Endodermal cell (in vitro differentiated cells): ENCODE measurements around the gene DIPK1B. TPM values are rescaled to one million over a fixed set of nuclear protein-coding genes. Genes with fewer than 3 reads are reported as not detected.
A peak's percentile ranks its signal among the peaks of the same experiment; 100 is the strongest.

Experiments
- DNase-seq: peaks from one replicate; pipeline ENCODE4 v3.0.0-alpha.2; 2017
- H3K27ac ChIP-seq: 2 replicates; pipeline ENCODE4 v1.5.1; 2013; ENCODE audit warnings: mild to moderate bottlenecking, low read depth, low read length, moderate library complexity
- H3K27me3 ChIP-seq: 2 replicates; pipeline ENCODE4 v1.6.1; 2013; ENCODE audit warnings: mild to moderate bottlenecking, low read length, moderate library complexity; ENCODE audit not compliant: insufficient read depth, control insufficient read depth, poor library complexity, severe bottlenecking
- H3K36me3 ChIP-seq: 2 replicates; pipeline ENCODE4 v1.7.0; 2013; ENCODE audit warnings: mild to moderate bottlenecking, low read length, moderate library complexity; ENCODE audit not compliant: control insufficient read depth, insufficient read depth
- H3K4me1 ChIP-seq: one replicate; pipeline ENCODE4 v1.7.0; 2013; ENCODE audit warnings: low read length; ENCODE audit not compliant: control insufficient read depth, insufficient read depth
- H3K4me3 ChIP-seq: 2 replicates; pipeline ENCODE4 v1.5.1; 2013; ENCODE audit warnings: mild to moderate bottlenecking, low read length, moderate library complexity
- H3K9ac ChIP-seq: 2 replicates; pipeline ENCODE4 v1.6.1; 2013; ENCODE audit warnings: mild to moderate bottlenecking, low read length, moderate library complexity; ENCODE audit not compliant: poor library complexity, severe bottlenecking; ENCODE audit errors: extremely low read depth
- H3K9me3 ChIP-seq: 2 replicates; pipeline ENCODE4 v1.6.1; 2013; ENCODE audit warnings: mild to moderate bottlenecking, low read length, moderate library complexity; ENCODE audit not compliant: control insufficient read depth
- H3K27ac Mint-ChIP-seq: 2 replicates; pipeline ENCODE4 v1.8.0; 2020; ENCODE audit warnings: mixed read lengths
- H3K27me3 Mint-ChIP-seq: 2 replicates; pipeline ENCODE4 v1.8.0; 2021; ENCODE audit warnings: mild to moderate bottlenecking, mixed read lengths; ENCODE audit not compliant: insufficient read depth
- H3K36me3 Mint-ChIP-seq: 2 replicates; pipeline ENCODE4 v1.8.0; 2020; ENCODE audit warnings: low read depth, mixed read lengths
- H3K4me1 Mint-ChIP-seq: 2 replicates; pipeline ENCODE4 v1.8.0; 2020; ENCODE audit warnings: mixed read lengths
- H3K4me3 Mint-ChIP-seq: 2 replicates; pipeline ENCODE4 v1.8.0; 2020; ENCODE audit warnings: mild to moderate bottlenecking, moderate library complexity, mixed read lengths
- H3K9me3 Mint-ChIP-seq: 2 replicates; pipeline ENCODE4 v1.8.0; 2020; ENCODE audit warnings: mild to moderate bottlenecking, mixed read lengths
- WGBS, 2 experiments: methylation state at CpG; one replicate each; pipeline versions ENCODE4 v1.1.5 to v1.1.7; 2013; ENCODE audit warnings: missing lambda C conversion rate in 2 of 2, mixed read lengths in 1 of 2; ENCODE audit not compliant: insufficient coverage in 1 of 2, insufficient read length in 1 of 2; 5-methylcytosine and 5-hydroxymethylcytosine counted together
- total RNA-seq, 2 donors: library from RNA; stranded (reverse); fragmentation: NEBNext Ultra II Directional in 1 of 2; extraction: Animal tissue kit (Norgen Biotek cat#: 25700) in 1 of 2; gene quantifications; 2 replicates in 1 of 2; 3 replicates in 1 of 2; pipeline ENCODE4 v1.2.1, GENCODE V29; 2021
- TF ChIP-seq, protein P1 (sequence below): fragments of 200-600 bp; sonication (generic); conservative IDR thresholded peaks from 2 replicates; pipeline ENCODE4 v1.5.0; 2021; ENCODE audit warnings: antibody characterized with exemption, mild to moderate bottlenecking

DIPK1B gene
- total RNA-seq, 2 donors from 2014 or later, result 35.1 to 45.4 TPM

DNA sequence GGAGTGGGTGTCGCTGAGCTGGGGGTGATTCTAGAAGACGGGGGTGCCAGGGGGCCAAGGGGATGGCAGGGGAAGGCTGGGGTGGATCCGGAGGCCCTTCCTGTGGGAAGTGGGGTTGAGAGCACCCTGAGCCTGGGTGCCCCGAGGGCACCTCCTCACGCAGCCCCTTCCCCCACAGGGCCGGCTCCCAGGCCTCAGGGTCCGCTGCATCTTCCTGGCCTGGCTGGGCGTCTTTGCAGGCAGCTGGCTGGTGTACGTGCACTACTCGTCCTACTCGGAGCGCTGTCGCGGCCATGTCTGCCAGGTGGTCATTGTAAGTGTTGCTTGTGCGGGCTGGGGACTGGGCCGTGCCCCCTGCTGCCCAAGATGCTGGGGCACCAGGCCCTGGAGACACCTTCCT lies 5.0 kb downstream of the DIPK1B start:
- Histone ChIP-seq H3K4me1 (no peaks in the 10 kb centered on the region), H3K9me3 (no peaks in the 10 kb centered on the region), H3K36me3 (no peaks in the 10 kb centered on the region), H3K27ac (no peak overlapping the region), H3K9ac (no peak overlapping the region), H3K27me3 (no peaks in the 10 kb centered on the region), H3K4me3 (no peak overlapping the region)
- Mint-ChIP-seq H3K27me3 (no peaks in the 10 kb centered on the region), H3K36me3 (peaks cover 9% of the 10 kb centered on the region), H3K4me3 (no peak overlapping the region), H3K27ac (no peak overlapping the region), H3K4me1 (no peaks in the 10 kb centered on the region), H3K9me3 (no peaks in the 10 kb centered on the region)
- 89 to 98% methylated on average over 10 to 16 of the region's 16 CpGs for WGBS, 2 experiments
- DNase-seq, result no peak
- TF ChIP-seq, protein P1, sequence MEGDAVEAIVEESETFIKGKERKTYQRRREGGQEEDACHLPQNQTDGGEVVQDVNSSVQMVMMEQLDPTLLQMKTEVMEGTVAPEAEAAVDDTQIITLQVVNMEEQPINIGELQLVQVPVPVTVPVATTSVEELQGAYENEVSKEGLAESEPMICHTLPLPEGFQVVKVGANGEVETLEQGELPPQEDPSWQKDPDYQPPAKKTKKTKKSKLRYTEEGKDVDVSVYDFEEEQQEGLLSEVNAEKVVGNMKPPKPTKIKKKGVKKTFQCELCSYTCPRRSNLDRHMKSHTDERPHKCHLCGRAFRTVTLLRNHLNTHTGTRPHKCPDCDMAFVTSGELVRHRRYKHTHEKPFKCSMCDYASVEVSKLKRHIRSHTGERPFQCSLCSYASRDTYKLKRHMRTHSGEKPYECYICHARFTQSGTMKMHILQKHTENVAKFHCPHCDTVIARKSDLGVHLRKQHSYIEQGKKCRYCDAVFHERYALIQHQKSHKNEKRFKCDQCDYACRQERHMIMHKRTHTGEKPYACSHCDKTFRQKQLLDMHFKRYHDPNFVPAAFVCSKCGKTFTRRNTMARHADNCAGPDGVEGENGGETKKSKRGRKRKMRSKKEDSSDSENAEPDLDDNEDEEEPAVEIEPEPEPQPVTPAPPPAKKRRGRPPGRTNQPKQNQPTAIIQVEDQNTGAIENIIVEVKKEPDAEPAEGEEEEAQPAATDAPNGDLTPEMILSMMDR, result no peak

DNA sequence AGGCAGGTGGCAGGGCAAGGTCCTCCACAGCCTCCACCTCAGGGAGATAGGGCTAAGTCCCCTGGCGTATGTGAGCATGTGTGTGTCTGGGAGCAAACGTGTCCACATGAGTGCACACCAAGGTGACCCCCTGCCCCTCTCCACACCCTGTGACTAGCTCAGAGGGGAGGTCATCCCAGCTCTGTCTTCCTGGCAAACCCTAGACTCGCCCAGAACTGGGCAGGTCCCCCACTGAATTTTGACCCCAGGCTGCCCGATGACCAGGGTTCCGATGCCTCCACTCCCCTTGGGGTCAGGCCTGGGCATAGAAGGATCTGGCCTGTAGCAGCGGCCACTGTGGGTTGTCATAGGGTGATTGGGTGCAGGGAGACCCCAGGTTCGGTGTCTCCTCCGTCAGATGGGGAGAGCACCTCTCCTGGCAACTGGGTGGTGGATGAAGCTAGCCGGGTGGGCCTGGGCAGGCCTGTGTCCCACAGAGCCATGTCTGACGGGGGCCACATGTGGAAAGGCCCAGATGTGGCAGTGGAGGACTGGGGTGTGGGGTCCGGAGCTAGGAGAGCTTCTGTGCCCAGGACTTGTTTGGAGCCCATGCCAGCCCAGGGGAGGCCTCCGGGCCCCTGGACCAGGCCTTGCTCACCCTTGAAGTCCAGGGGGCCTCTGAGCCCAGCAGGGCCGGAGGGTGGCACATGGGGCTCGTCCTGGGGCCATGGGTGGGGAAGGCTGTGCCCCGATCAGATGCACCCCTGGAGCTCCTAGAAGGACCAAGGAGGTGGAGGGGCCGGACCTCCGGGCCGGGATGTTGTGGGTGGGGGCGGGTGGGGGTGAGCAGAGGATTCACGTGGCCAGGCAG lies 6.2 kb downstream of the DIPK1B start:
- peaks cover 10% of the 10 kb centered on the region for H3K36me3 Mint-ChIP-seq
- H3K36me3 ChIP-seq, result peaks cover 4% of the 10 kb centered on the region
- peak overlapping the region; percentile 74 for H3K27ac Mint-ChIP-seq
- H3K9me3 Mint-ChIP-seq, result no peaks in the 10 kb centered on the region
- TF ChIP-seq, protein P1, result no peak
- H3K27me3 ChIP-seq, result no peaks in the 10 kb centered on the region
- no peak for DNase-seq
- no peaks in the 10 kb centered on the region for H3K27me3 Mint-ChIP-seq
- H3K4me1 Mint-ChIP-seq, result no peaks in the 10 kb centered on the region
- no peak overlapping the region for H3K9ac ChIP-seq
- no peak overlapping the region for H3K27ac ChIP-seq
- no peak overlapping the region for H3K4me3 Mint-ChIP-seq
- WGBS, 2 experiments, result 94 to 97% methylated on average over 10 to 20 of the region's 20 CpGs
- no peaks in the 10 kb centered on the region for H3K9me3 ChIP-seq
- H3K4me3 ChIP-seq, result no peak overlapping the region
- no peaks in the 10 kb centered on the region for H3K4me1 ChIP-seq

DNA sequence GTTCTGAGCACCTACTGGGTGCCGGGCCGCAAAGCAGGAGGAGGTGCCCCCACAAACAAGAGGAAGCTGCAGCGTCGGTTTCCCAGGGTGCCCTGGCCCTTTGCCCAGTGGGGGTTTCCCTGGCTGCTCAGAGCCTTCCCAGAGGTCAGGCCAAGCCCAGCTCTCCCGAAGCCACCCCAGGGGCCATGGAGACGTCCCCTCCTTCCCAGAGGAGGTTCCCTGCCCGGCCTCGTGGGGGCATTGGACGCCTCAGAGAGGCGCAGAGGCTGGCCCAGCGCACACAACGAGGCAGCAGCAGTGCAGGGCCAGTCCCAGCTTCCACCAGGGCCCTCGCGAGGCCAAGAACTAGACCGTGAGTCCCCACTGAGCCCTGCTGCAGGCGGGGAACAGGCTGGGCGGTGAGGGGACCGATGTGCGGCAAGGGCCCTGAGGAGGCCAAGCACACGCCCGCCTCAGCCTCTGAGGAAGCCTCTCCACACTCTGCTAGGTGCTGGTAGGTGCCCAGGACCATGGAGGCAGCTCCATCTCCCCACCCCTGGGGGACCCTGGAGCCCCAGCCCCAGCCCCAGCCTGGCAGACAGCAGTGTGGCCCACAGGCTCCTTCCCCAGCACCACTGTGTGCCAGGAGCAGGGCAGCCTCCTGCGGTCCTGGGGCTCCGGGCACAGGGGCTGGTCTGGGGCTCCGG lies 7.0 kb downstream of the DIPK1B start:
- Histone ChIP-seq H3K9ac (no peak overlapping the region), H3K9me3 (no peaks in the 10 kb centered on the region), H3K27me3 (no peaks in the 10 kb centered on the region), H3K4me3 (no peak overlapping the region), H3K27ac (no peak overlapping the region), H3K36me3 (peaks cover 12% of the 10 kb centered on the region), H3K4me1 (no peaks in the 10 kb centered on the region)
- H3K36me3 Mint-ChIP-seq, result peaks cover 18% of the 10 kb centered on the region
- TF ChIP-seq, protein P1, result no peak
- H3K27me3 Mint-ChIP-seq, result no peaks in the 10 kb centered on the region
- no peak overlapping the region for H3K4me3 Mint-ChIP-seq
- no peaks in the 10 kb centered on the region for H3K9me3 Mint-ChIP-seq
- no peak for DNase-seq
- 92 to 94% methylated on average over 19 to 24 of the region's 24 CpGs for WGBS, 2 experiments
- H3K4me1 Mint-ChIP-seq, result peaks cover under 1% of the 10 kb centered on the region
- no peak overlapping the region for H3K27ac Mint-ChIP-seq
